ENCODE data around the gene BUB1.
"Not testable (repeated sequence)": the region's sequence is repeated elsewhere in the genome, so short reads cannot be mapped to it uniquely, and the experiment has no call there.

Gene BUB1

GRCh38 chr2:110639972-110640371, 37.9 kb downstream of the BUB1 start:
- TF ChIP-seq CTCF (conservative IDR thresholded peaks at IDR 0.05; ENCODE audit: low read depth, low read length): no peak
- no peak for DNase-seq (ENCODE audit: low read depth)
- H3K4me3 ChIP-seq (ENCODE audit: low read length): no peak overlapping the region

GRCh38 chr2:110638952-110639695, 38.7 kb downstream of the BUB1 start:
- no peak for TF ChIP-seq CTCF (conservative IDR thresholded peaks at IDR 0.05; ENCODE audit: low read depth, low read length)
- H3K4me3 ChIP-seq (ENCODE audit: low read length): no peak overlapping the region
- no peak for DNase-seq (ENCODE audit: low read depth)

GRCh38 chr2:110638004-110638403, 39.9 kb downstream of the BUB1 start:
- no peak for DNase-seq (ENCODE audit: low read depth)
- TF ChIP-seq CTCF (conservative IDR thresholded peaks at IDR 0.05; ENCODE audit: low read depth, low read length): no peak
- no peak overlapping the region for H3K4me3 ChIP-seq (ENCODE audit: low read length)

- H3K4me3 ChIP-seq (ENCODE audit: low read length): no peak overlapping the region
- TF ChIP-seq CTCF (conservative IDR thresholded peaks at IDR 0.05; ENCODE audit: low read depth, low read length): no peak
- DNase-seq (ENCODE audit: low read depth): no peak
Observed at GRCh38 chr2:110637093-110637492, 40.8 kb downstream of the BUB1 start.

GRCh38 chr2:110635949-110636628, 41.8 kb downstream of the BUB1 start:
- not testable (repeated sequence) for H3K4me3 ChIP-seq (ENCODE audit: low read length); DNase-seq (ENCODE audit: low read depth)

- not testable (repeated sequence) for H3K4me3 ChIP-seq (ENCODE audit: low read length); DNase-seq (ENCODE audit: low read depth)
Observed at GRCh38 chr2:110627348-110627747, 50.5 kb downstream of the BUB1 start.

GRCh38 chr2:110619326-110619939, 58.4 kb downstream of the BUB1 start:
- not testable (repeated sequence) for H3K4me3 ChIP-seq (ENCODE audit: low read length); DNase-seq (ENCODE audit: low read depth)

GRCh38 chr2:110613927-110614326, 63.9 kb downstream of the BUB1 start:
- not testable (repeated sequence) for H3K4me3 ChIP-seq (ENCODE audit: low read length); DNase-seq (ENCODE audit: low read depth)

- not testable (repeated sequence) for H3K4me3 ChIP-seq (ENCODE audit: low read length); DNase-seq (ENCODE audit: low read depth)
Observed at GRCh38 chr2:110610613-110611250, 67.1 kb downstream of the BUB1 start.

GRCh38 chr2:110609843-110610612, 67.8 kb downstream of the BUB1 start:
- not testable (repeated sequence) for H3K4me3 ChIP-seq (ENCODE audit: low read length); DNase-seq (ENCODE audit: low read depth)

- H3K4me3 ChIP-seq (ENCODE audit: low read length); DNase-seq (ENCODE audit: low read depth): not testable (repeated sequence)
Observed at GRCh38 chr2:110608788-110609502, 68.9 kb downstream of the BUB1 start.

- DNase-seq (ENCODE audit: low read depth); H3K4me3 ChIP-seq (ENCODE audit: low read length): not testable (repeated sequence)
Observed at GRCh38 chr2:110605057-110605456, 72.8 kb downstream of the BUB1 start.

Data from retinal pigment epithelial cell (primary cell).